GM18907 (cell line): ENCODE results near the gene RIC1.
"Not testable (repeated sequence)": the region's sequence is repeated elsewhere in the genome, so short reads cannot be mapped to it uniquely, and the experiment has no call there.

Experiments used
- ATAC-seq: cut with Tn5 transposase; IDR thresholded peaks from one replicate; pipeline ENCODE4 v1.9.1; 2021; ENCODE audit warnings: mild to moderate bottlenecking, moderate library complexity; ENCODE audit not compliant: unreplicated experiment

The RIC1 gene

GRCh38 chr9:5620494-5620893 is 8.4 kb upstream of the RIC1 start:
- no peak for ATAC-seq

GRCh38 chr9:5621327-5621726 is 7.6 kb upstream of the RIC1 start:
- no peak for ATAC-seq

GRCh38 chr9:5622016-5622415 is 6.9 kb upstream of the RIC1 start:
- ATAC-seq: no peak

- ATAC-seq: no peak
Measured at GRCh38 chr9:5624655-5625054, 4.3 kb upstream of the RIC1 start.

GRCh38 chr9:5626727-5627634 is 1.9 kb upstream of the RIC1 start:
- ATAC-seq: peak; percentile 49

- ATAC-seq: not testable (repeated sequence)
Measured at GRCh38 chr9:5627686-5628085, 1.2 kb upstream of the RIC1 start.

- no peak for ATAC-seq
Measured at GRCh38 chr9:5628183-5628529, 751 bp upstream of the RIC1 start.

GRCh38 chr9:5629312-5630080 is 589 bp downstream of the RIC1 start:
- ATAC-seq: peak; percentile 13

- ATAC-seq: no peak
Measured at GRCh38 chr9:5630081-5630507, 1.2 kb downstream of the RIC1 start.

GRCh38 chr9:5631026-5631425 is 2.1 kb downstream of the RIC1 start:
- ATAC-seq: no peak

GRCh38 chr9:5632540-5632939 is 3.6 kb downstream of the RIC1 start:
- no peak for ATAC-seq

- no peak for ATAC-seq
Measured at GRCh38 chr9:5633243-5633642, 4.3 kb downstream of the RIC1 start.

- no peak for ATAC-seq
Measured at GRCh38 chr9:5635390-5635789, 6.5 kb downstream of the RIC1 start.

GRCh38 chr9:5639816-5640215 is 10.9 kb downstream of the RIC1 start:
- ATAC-seq: no peak

GRCh38 chr9:5642170-5642569 is 13.3 kb downstream of the RIC1 start:
- ATAC-seq: no peak

GRCh38 chr9:5643005-5643624 is 14.2 kb downstream of the RIC1 start:
- ATAC-seq: no peak

- ATAC-seq: no peak
Measured at GRCh38 chr9:5644501-5644900, 15.6 kb downstream of the RIC1 start.

GRCh38 chr9:5646116-5646515 is 17.2 kb downstream of the RIC1 start:
- no peak for ATAC-seq

- ATAC-seq: no peak
Measured at GRCh38 chr9:5650356-5651105, 21.6 kb downstream of the RIC1 start.

GRCh38 chr9:5651246-5651645 is 22.3 kb downstream of the RIC1 start:
- ATAC-seq: no peak

GRCh38 chr9:5652821-5653220 is 23.9 kb downstream of the RIC1 start:
- no peak for ATAC-seq
